GM21786 (cell line): ENCODE measurements around the gene FBXL13.
"Not testable (repeated sequence)": the region's sequence is repeated elsewhere in the genome, so short reads cannot be mapped to it uniquely, and the experiment has no call there.

ENCODE experiments used
- ATAC-seq: cut with Tn5 transposase; IDR thresholded peaks from one replicate; pipeline ENCODE4 v1.9.1; 2021; ENCODE audit not compliant: unreplicated experiment

FBXL13 gene

DNA sequence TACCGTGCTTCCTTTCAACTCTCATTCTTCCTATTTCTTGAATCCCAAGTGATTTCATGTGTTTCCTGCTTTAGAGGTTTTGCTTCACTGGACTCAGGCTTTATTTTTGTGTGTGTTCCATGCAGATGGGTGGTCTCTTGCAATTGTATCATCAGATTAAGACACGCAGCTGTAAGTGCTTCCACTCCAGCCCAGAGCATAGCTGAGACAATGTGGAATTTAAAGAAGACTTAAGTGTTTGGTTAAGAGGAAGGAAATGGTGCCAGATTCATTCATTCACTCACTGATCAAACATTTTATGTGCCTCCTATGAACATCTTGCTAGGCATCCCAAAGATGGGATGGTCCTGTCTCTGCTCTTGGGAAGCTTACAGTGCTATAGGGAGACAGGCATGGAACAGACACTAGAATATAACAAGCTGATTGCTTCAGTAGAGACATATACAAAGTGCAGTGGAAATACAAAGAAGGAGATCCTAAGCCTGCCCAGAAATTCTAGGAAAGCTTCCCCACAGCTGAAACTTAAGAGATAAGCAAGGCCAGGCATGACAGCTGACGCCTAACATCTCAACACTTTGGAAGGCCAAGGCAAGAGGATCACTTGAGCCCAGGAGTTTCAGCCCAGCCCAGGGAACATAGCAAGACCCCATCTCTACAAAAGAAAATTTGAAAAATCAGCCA lies 207.9 kb downstream of the FBXL13 start:
- no peak for ATAC-seq

DNA sequence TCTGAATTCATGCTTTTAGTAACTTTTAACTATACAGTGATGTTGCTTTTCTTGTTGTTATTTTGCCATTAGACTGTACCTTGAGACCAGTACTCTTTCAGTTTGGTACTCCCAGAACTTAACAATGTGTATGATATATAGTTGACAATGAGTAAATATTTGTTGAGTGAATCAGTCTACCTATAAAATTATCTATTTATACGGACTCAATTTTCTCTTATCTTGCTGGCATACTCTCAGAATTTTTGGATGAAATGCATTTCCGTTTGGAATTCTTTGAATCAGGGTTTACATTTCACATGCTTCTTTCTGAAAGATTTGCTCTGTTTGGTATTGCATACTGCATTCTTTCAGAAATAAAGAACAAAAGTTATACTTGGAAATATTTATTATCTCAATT lies 209.6 kb downstream of the FBXL13 start:
- ATAC-seq, result no peak

DNA sequence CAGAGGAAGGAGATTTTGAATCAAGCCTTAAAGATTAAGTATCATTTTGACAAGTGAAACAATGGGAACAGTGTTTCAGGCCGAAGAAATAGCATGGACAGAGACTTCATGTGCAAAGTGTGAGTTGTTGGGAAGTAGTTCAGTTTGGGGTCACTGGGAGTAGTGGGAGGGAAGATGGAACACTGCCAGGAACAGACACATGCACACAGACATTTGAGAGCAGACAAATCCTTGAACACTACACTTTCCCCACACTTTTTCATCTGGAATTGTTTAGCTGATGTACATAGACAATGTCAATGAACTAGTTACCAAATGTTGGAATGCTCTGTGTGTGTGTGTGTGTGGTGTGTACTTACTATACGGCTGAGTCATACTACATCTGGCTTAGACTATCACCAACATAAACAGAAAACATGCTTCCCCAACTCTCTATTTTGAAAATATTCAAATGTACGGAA lies 214.2 kb downstream of the FBXL13 start:
- no peak for ATAC-seq

DNA sequence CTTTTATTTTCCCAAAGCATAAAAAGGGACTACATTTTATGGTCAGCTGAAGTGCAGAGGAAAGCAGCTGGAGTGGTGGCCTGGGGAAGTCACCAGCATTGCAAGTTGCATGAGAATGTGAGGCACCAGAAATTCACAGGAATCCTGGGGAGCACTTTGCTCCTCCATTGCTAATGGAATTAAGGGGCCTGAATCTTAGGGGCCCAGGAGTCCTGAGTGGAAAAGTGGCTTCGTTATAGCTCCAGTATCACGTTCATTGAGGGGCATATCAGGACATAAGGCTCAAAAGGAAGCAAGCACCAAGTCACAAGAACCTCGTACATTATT lies 214.8 kb downstream of the FBXL13 start:
- ATAC-seq, result no peak

DNA sequence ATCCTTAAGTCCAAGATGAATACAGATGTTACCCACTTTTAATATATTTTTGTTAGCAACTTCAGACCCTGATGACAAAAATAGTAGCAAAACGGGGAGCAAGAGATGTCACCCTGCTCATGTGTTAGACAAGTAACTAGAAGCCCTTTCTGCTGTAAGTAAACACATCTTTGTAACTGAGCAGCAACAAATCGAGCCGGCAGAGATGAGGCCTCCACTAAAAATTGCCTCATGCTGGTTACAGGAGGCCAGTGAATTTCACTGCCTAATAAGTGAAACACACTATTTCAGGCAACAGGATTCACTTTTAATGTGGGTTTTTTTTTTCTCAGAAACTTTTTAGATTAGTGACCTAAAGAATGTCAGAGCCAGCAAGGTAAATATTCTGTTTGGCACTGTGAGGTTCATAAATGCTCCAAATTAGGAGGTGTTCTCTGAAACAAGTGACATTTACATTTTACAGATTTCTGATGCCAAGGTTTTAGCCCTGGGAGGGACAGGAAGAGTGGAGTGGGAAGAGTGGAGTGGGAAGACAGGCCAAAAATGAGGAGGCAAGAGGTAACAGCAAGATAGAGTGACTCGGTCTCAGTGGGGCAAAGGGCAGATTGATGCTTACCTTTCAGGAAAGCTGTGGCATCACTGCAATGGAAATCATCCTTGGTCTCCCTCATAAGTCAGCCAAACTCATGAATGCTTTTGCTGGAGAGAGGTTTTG lies 215.4 kb downstream of the FBXL13 start:
- ATAC-seq, result no peak

DNA sequence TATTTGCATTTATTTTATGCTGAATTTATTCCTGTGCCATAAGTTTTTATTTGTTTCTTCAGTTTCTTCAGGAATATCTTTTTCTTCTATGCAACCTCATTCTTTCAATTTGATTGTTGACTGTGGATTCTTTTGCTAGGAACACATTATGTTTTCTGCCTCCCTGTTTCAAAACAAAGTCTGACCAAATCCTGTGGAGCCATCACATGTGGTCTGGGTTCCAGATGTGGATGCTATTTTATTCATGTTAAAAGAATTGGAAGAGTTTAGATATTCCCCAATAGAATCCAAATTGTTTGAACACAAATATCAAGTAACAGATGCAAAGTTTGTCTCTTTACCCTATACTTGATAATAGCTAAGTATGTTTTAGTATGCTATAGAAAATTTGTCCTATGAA lies 218.6 kb downstream of the FBXL13 start:
- no peak for ATAC-seq

DNA sequence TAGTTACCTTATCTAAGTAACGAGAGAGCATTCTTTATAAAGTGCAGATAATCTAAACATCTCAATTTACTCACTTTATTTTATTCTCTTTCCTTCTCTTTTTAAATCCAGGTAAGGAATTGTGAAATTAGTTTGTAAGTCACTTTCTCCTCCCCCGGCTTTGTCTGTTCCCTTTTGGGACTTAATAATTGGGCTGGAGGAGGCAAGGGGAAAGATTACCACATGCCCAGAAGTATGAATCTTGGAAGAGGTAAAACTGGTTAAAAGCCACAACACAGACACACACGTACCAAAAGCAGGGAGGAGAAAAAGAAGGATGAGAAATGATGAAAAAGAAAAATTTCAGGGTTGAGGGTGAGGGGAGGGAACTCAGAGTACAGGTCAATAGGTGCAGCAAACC lies 225.1 kb downstream of the FBXL13 start:
- no peak for ATAC-seq

DNA sequence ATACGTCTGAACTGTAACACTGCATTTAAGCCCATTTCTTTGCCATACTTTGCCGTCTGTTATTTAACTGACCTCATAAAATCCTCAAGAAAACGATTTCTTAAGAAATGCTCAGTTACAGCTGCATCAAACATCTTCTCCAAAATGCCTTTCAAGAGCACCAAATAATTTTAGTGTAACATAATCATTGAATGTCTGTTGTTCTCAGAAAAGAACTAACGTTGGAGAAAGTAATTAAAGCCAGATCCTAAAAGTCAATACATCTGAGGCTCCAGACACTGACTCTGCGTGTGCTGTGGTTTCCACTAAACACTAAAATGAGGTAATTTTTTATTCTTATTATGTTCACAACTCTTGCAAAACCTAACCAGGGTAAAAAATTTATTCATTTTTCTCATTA lies 225.5 kb downstream of the FBXL13 start:
- no peak for ATAC-seq

DNA sequence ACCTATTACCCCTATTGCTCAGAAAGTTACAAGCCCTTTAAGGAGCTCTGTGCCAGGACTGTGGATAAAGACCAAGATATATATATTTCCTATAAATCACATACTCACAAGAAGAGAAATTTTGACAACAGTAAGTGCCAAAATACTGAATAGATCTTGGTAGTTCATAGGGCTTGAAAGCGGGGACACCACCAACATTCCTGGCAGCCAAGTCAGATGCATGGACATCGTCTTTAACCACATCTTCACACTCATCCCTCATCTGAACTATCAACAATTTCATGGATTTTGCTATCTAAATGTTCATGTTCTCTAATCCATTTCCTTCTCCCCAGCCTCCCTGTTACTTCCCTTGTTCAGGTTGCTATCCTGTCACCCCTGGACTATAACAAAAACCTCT lies 229.2 kb downstream of the FBXL13 start:
- ATAC-seq, result no peak

DNA sequence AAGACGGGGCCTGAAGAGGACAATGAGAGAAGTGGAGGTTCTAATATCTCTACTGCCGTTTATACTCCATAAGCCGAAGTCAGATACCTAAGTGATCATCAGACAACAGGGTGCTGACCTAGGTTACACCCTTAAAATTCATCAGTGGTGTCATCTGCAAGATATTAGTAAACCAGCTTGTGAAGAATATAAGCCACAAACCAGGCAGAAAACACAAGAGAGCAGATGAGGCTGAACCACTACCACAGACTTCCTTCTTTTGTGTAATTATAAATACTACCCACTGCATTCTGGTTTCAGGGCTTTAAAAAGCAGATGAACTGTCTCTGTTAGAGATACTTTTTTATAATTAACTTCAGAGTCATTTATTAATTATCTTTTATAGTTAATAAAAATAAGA lies 230.7 kb downstream of the FBXL13 start:
- ATAC-seq, result peak; percentile 73

DNA sequence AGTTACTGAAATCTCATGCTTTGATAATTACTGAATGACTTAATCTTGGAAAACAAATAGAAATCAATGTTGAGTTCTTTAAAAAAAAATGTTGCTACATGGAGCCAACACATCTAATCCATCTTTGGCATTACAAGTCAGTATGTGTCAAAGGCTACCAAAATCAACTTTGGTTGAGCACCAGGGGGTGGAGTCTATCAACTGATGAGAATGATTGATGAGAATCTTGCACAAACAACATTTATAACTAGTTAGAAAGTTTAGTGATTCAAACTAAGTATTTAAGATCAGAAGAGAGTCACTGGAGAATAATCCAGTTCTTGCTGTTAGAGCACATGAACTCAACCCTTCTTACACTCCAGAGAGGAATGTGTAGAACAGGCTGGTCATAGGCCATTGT lies 232.3 kb downstream of the FBXL13 start:
- no peak for ATAC-seq

DNA sequence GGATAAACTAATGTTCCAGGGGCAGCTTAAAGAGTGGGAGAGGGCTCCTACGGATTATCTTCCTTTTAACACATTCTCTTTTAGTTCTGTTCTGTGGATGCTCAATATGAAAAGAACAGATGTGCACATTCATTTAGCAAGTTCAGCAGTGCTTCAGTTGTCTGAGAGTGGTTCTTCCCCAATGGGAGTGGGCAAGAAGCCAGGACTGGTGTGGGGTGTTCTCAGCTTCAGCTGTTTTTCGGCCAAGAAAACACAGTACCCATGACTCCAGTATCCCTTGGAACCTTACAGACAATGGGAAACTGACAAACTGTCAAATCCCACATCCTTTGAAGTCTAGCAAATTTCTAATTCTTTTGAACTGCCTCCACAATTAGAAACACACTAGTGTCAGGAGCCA lies 233.3 kb downstream of the FBXL13 start:
- no peak for ATAC-seq

DNA sequence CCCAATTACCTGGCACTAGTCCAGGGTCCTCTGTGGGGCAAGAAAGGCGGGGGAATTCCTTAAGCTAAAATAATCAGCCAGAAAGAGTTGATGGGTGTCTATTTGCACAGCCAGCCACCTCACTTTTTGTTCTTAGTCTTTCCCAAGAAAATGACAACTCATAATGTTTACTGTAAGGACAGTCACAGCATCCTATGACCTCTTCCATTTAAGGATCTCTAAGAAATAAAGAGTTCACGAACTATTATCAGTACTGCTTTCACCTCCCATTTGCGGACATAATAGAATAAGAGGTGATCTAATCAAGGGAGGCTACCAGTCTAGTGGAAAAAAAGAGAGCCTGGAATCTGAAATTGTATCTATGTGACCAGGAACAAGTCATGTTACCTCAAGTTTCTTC lies 234.2 kb downstream of the FBXL13 start:
- ATAC-seq, result no peak

DNA sequence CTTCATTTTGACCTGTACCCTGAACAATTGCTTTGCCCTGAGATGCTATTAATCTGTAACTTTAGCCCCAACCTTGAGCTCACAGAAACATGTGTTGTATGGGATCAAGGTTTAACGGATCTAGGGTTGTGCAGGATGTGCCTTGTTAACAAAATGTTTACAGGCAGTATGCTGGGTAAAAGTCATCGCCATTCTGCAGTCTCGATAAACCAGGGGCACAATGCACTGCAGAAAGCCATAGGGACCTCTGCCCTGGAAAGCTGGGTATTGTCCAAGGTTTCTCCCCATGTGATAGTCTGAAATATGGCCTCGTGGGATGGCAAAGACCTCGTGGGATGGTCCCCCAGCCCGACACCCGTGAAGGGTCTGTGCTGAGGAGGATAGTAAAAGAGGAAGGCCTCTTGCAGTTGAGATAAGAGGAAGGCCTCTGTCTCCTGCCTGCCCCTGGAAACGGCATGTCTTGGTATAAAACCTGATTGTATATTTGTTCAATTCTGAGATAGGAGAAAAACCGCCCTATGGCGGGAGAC lies 236.0 kb downstream of the FBXL13 start:
- not testable (repeated sequence) for ATAC-seq

DNA sequence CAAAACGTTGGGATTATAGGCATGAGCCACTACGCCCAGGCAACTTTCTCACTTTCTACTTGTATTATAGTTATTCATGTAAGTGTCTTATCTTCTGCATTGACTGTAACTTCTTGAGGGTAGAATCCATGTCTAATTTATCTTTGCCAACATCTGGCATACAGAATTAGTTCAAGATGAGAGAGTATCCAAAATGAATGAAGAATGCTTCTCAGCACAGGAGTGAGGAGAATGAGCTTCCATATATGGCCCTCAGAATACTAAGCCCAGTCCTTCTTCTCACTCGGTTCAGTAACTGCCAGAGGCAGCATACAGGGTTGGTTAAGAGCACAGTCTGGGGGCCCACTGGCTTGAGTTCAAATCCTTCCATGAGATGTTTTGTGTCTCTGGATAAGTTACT lies 236.8 kb downstream of the FBXL13 start:
- no peak for ATAC-seq

DNA sequence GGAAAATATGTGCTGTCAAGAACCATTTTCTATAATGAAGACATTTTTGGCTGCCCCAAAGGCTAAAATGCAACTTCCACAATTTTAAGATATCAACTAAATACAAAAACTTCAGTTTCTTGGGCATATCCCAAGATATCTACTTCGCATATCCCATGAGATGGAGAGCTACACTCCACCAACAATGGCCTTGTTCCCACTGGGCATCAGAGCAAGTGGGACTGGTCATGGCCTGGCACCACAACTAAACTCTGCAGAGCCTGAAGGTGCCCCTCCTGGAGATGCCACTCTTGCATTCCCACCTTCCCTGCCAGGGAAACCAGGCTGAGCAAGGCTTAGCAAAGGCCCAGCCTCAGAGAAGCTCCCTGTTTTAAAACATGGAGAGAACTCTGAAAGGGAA lies 237.6 kb downstream of the FBXL13 start:
- no peak for ATAC-seq

DNA sequence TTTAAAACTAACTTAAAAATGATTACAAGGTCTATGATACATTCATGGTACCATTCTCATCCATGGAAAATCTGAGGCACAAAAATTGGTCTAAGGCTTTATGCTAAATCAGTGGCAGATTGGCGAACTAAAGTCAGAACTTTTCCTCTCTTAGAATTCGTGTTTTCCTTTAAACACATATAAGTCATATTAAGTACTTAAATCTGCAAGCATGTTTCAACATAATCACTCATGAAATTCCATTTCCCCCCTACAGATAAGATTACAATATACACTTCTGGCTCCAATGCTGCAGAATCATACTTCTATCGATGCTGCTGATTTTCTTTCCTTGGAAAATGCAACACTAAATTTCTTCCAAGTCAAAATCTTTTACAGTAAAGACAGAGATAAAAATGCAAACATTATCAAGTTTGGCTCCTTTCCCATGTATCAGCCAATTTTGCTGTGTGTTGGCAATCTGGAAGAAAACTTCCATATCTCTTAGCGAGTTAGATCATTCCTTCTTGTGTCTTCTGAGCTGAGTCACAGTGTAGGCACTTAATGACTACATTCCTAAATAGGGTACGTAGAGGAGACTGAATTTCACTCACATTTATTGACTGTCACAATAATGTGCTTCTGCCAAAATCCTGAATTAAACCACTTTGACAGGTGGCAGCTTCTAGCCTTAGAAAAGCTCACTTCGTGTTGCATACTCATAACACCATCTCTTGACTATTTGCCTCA lies 238.2 kb downstream of the FBXL13 start:
- no peak for ATAC-seq

DNA sequence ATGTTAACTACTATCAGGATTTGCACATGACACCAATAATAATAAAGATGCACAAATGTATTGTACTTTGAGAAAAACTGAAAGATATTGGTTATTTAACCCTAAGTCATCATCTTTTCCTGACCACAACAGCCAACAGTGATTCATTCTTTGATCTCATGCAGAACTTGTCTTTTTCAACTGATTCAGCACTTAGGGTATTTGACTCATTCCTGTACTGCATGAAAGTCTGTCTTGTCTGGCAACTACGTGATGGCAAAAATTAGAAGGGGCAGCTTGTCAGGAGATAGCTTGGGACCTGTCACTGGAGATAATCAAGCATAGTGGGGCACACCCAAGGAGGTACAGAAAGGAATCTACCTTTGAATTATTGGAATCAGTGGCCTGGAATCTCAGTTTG lies 239.6 kb downstream of the FBXL13 start:
- ATAC-seq, result peak; percentile 94

DNA sequence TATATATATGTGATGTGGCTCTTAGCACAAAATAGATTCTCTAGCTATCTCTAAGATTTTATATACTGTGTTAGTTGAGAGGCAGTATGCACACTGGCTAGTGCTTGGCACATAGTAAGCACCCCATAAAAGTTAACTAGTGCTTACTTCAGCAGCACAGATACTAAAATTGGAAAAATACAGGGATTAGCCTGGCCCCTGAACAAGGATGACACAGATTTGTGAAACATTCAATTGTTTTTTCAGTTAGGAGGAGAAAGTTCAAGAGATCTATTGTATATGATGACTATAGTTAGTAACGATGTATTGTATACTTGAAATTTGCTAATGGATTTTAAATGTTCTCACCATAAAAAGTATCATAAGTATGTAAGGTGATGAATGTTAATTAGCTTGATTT lies 240.1 kb downstream of the FBXL13 start:
- no peak for ATAC-seq

DNA sequence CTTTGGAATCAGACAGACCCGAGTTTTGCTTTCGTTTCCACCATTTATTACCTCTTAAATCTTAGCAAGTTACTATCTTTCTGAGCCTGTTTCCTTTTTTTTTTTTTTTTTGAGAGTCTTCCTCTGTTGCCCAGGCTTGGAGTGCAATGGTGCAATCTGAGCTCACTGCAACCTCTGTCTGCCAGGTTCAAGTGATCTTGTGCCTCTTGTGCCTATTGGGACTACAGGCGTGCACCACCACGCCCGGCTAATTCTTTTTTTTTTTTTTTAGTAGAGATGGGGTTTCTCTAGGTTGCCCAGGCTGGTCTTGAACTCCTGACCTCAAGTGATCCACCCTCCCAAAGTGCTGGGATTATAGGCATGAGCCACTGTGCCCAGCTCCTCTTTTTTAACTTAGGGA lies 241.3 kb downstream of the FBXL13 start:
- no peak for ATAC-seq

DNA sequence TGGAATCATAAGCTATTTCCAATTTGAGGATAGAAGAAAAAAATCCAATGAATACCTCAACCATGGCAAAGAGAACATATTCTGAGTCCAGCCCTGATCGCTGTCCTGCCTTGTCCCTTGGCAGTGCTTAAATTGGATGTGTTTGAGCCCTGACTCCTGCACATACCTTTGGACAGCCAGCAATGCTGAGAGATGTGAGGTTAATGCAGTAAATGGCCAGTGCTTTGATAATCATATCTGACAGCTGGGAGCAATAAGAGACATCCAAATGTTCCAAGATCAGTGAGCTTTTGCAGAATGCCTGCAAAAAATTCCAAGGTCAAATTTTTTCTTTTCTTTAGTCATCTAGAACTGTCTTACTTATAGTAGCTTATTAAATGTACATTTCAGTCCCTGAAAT lies 241.9 kb downstream of the FBXL13 start:
- no peak for ATAC-seq

DNA sequence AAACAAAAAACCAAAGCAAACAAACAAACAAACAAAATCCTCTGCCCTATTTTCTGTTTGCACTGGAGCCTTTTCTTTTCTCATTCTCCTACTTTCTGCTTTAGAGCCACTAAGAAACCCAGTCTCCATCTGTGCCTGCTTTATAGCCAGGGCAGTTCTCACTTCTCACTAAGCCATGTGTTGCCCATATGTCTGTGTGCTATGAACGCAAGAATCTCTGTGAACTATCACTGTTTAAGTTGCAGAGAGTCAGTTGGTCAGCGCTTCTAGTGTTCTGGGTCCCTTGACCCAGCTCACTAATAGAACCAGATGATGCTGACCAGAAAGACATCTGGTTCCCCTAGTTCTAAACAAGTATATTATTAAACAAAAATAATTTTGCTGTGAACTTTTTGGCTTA lies 244.4 kb downstream of the FBXL13 start:
- no peak for ATAC-seq
